SU-DHL-6 (cell line): ENCODE data around the gene KIAA0040.

Source experiments
- H2AFZ ChIP-seq: fragments of 200-600 bp; sonication (generic); 2 replicates; pipeline ENCODE4 v1.6.1; 2014; ENCODE audit warnings: low read depth, mild to moderate bottlenecking, moderate library complexity, mixed read lengths, antibody characterized with exemption, low read length; ENCODE audit not compliant: severe bottlenecking
- H3F3A ChIP-seq: fragments of 200-600 bp; shearing (Covaris generic); 2 replicates; pipeline ENCODE4 v1.6.0; 2016; ENCODE audit warnings: antibody characterized with exemption, mild to moderate bottlenecking; ENCODE audit not compliant: insufficient read depth
- H3K27ac ChIP-seq: fragments of 200-600 bp; sonication (generic); 2 replicates; pipeline ENCODE4 v1.5.1; 2016; ENCODE audit warnings: low read depth, mild to moderate bottlenecking, low read length, moderate library complexity, mixed read lengths
- H3K27me3 ChIP-seq: fragments of 200-600 bp; sonication (generic), shearing (Covaris generic); 2 replicates; pipeline ENCODE4 v1.6.0; 2014; ENCODE audit warnings: mild to moderate bottlenecking, low read length
- H3K36me3 ChIP-seq: fragments of 200-600 bp; sonication (generic); 2 replicates; pipeline ENCODE4 v1.6.1; 2014; ENCODE audit warnings: mild to moderate bottlenecking, low read length, mixed read lengths
- H3K4me2 ChIP-seq: fragments of 300-600, 200-600 bp; shearing (Covaris generic), sonication (generic); 2 replicates; pipeline ENCODE4 v1.6.0; 2014; ENCODE audit warnings: low read length, low read depth, mild to moderate bottlenecking; ENCODE audit not compliant: poor library complexity, severe bottlenecking
- H3K4me3 ChIP-seq: fragments of 200-600 bp; sonication (generic); 2 replicates; pipeline ENCODE4 v1.5.1; 2014; ENCODE audit warnings: antibody characterized with exemption, low read length, mild to moderate bottlenecking, mixed read lengths; ENCODE audit not compliant: insufficient read depth, poor library complexity, severe bottlenecking
- H3K79me2 ChIP-seq: fragments of 200-600 bp; sonication (generic); 2 replicates; pipeline ENCODE4 v1.6.1; 2014; ENCODE audit warnings: mild to moderate bottlenecking, low read length, moderate library complexity; ENCODE audit not compliant: insufficient read depth
- H3K9ac ChIP-seq: fragments of 200-600 bp; sonication (generic); 2 replicates; pipeline ENCODE4 v1.7.0; 2014; ENCODE audit warnings: mild to moderate bottlenecking, low read length
- H3K9me2 ChIP-seq: fragments of 200-600 bp; sonication (generic); replicated peaks from 2 replicates; pipeline ENCODE4 v1.6.1; 2014; ENCODE audit warnings: low read length; ENCODE audit not compliant: insufficient read depth
- H3K9me3 ChIP-seq: fragments of 200-600 bp; sonication (generic); 2 replicates; pipeline ENCODE4 v1.6.1; 2014; ENCODE audit warnings: low read length, mixed read lengths; ENCODE audit not compliant: insufficient read depth
- H4K20me1 ChIP-seq: fragments of 200-600 bp; sonication (generic); 2 replicates; pipeline ENCODE4 v1.6.1; 2014; ENCODE audit warnings: low read depth, mild to moderate bottlenecking, antibody characterized with exemption, low read length, moderate library complexity, mixed read lengths
- CTCF ChIP-seq: fragments of 200-600 bp; sonication (generic); IDR thresholded peaks from one replicate; pipeline ENCODE4 v1.5.1; 2017; ENCODE audit warnings: antibody characterized with exemption, mild to moderate bottlenecking, low read length, moderate library complexity; ENCODE audit not compliant: insufficient read depth, poor library complexity, severe bottlenecking
- EZH2phosphoT487 ChIP-seq: fragments of 200-600 bp; sonication (generic), shearing (Covaris generic); conservative IDR thresholded peaks from 2 replicates; pipeline ENCODE4 v1.6.1; 2018; ENCODE audit warnings: mild to moderate bottlenecking, antibody characterized with exemption, low read length, moderate library complexity, mixed read lengths

Gene KIAA0040

GRCh38 chr1:175211656-175212055 is 19.1 kb upstream of the KIAA0040 start:
- Histone ChIP-seq H3K9me2 (no peaks in the 10 kb centered on the region), H3K79me2 (no peaks in the 10 kb centered on the region), H4K20me1 (no peaks in the 10 kb centered on the region), H3K4me2 (no peak overlapping the region), H3K9ac (no peak overlapping the region), H3K9me3 (no peaks in the 10 kb centered on the region), H3K27ac (no peak overlapping the region), H3K27me3 (no peaks in the 10 kb centered on the region), H3F3A (peaks cover 3% of the 10 kb centered on the region; the same call in 1 of the 2 replicates), H2AFZ (no peak overlapping the region), H3K36me3 (peaks cover 3% of the 10 kb centered on the region; the same call in 1 of the 2 replicates), H3K4me3 (no peak overlapping the region)
- TF ChIP-seq EZH2phosphoT487 (no peak), CTCF (no peak)

GRCh38 chr1:175210744-175211143 is 18.2 kb upstream of the KIAA0040 start:
- no peaks in the 10 kb centered on the region for H3K79me2 ChIP-seq
- TF ChIP-seq CTCF = no peak
- TF ChIP-seq EZH2phosphoT487 = no peak

GRCh38 chr1:175209493-175209921 is 16.9 kb upstream of the KIAA0040 start:
- Histone ChIP-seq H3K4me2 (peak overlapping the region; percentile 34), H2AFZ (peak overlapping the region; percentile 73), H3F3A (peaks cover 3% of the 10 kb centered on the region; the same call in 1 of the 2 replicates), H3K4me3 (peak overlapping the region; percentile 11), H3K27ac (peak overlapping the region; percentile 9), H3K27me3 (no peaks in the 10 kb centered on the region), H3K79me2 (no peaks in the 10 kb centered on the region), H4K20me1 (no peaks in the 10 kb centered on the region), H3K9me2 (no peaks in the 10 kb centered on the region), H3K9me3 (no peaks in the 10 kb centered on the region), H3K9ac (peak overlapping the region; percentile 24), H3K36me3 (peaks cover 3% of the 10 kb centered on the region; the same call in 1 of the 2 replicates)
- TF ChIP-seq CTCF = no peak
- no peak for TF ChIP-seq EZH2phosphoT487

More at GRCh38 chr1:175210744-175211143, 18.2 kb upstream of the KIAA0040 start:
- Histone ChIP-seq H2AFZ (no peak overlapping the region), H3K4me2 (no peak overlapping the region), H4K20me1 (no peaks in the 10 kb centered on the region), H3K9me2 (no peaks in the 10 kb centered on the region), H3K27ac (no peak overlapping the region), H3K9ac (no peak overlapping the region), H3K4me3 (no peak overlapping the region), H3K36me3 (peaks cover 3% of the 10 kb centered on the region; the same call in 1 of the 2 replicates), H3K27me3 (no peaks in the 10 kb centered on the region), H3K9me3 (no peaks in the 10 kb centered on the region), H3F3A (peaks cover 3% of the 10 kb centered on the region; the same call in 1 of the 2 replicates)
